ENCODE data around the gene HCN1. TPM values are rescaled to one million over a fixed set of nuclear protein-coding genes. Genes with fewer than 3 reads are reported as not detected.
"Not testable (repeated sequence)": the region's sequence is repeated elsewhere in the genome, so short reads cannot be mapped to it uniquely, and the experiment has no call there.

Gene HCN1
- total and polyA plus RNA-seq, 10 donors = not detected

- intact Hi-C loops (cut with DNase I; ENCODE audit: low total_unique reads) = no loop called here
- H3K36me3 ChIP-seq = no peaks in the 10 kb centered on the region
- no peak overlapping the region for H3K27ac ChIP-seq
- H3K9me3 ChIP-seq = peaks cover 0 to 15% (median 6%) of the 10 kb centered on the region in 8 donors
- no peak for DNase-seq
- TF ChIP-seq POLR2A (IDR thresholded peaks at IDR 0.05) (no peak), CTCF (IDR thresholded peaks at IDR 0.05 in 8 of 11, conservative IDR thresholded peaks at IDR 0.05 in 3 of 11) (no peak), POLR2AphosphoS5 (IDR thresholded peaks at IDR 0.05) (no peak)
- H3K27me3 ChIP-seq (replicated peaks in 1 of 7) = no peaks in the 10 kb centered on the region
- WGBS, 5 donors = 76 to 89% (median 80%) methylated on average over 2 of the region's 2 CpGs
- H3K4me3 ChIP-seq = no peak overlapping the region
- H3K4me1 ChIP-seq = no peaks in the 10 kb centered on the region
Measured at GRCh38 chr5:45336464-45336863, 359.7 kb downstream of the HCN1 start.

GRCh38 chr5:45335978-45336377 is 360.2 kb downstream of the HCN1 start:
- 77 to 91% (median 82%) methylated on average over 2 of the region's 2 CpGs for WGBS, 5 donors
- intact Hi-C loops (cut with DNase I; ENCODE audit: low total_unique reads) = no loop called here

GRCh38 chr5:45335346-45335745 is 360.8 kb downstream of the HCN1 start:
- intact Hi-C loops (cut with DNase I; ENCODE audit: low total_unique reads) = no loop called here
- no peak overlapping the region for H3K27ac ChIP-seq
- TF ChIP-seq CTCF (IDR thresholded peaks at IDR 0.05 in 8 of 11, conservative IDR thresholded peaks at IDR 0.05 in 3 of 11) = no peak
- TF ChIP-seq POLR2A (IDR thresholded peaks at IDR 0.05) = no peak
- TF ChIP-seq POLR2AphosphoS5 (IDR thresholded peaks at IDR 0.05) = no peak
- no peaks in the 10 kb centered on the region for H3K27me3 ChIP-seq (replicated peaks in 1 of 7)
- H3K4me3 ChIP-seq = no peak overlapping the region
- DNase-seq = no peak
- peaks cover 0 to 13% (median 4%) of the 10 kb centered on the region in 8 donors for H3K9me3 ChIP-seq
- H3K4me1 ChIP-seq = no peaks in the 10 kb centered on the region
- no peaks in the 10 kb centered on the region for H3K36me3 ChIP-seq

More at GRCh38 chr5:45335978-45336377, 360.2 kb downstream of the HCN1 start:
- Histone ChIP-seq H3K4me3 (no peak overlapping the region), H3K36me3 (no peaks in the 10 kb centered on the region), H3K27ac (no peak overlapping the region), H3K4me1 (no peaks in the 10 kb centered on the region), H3K27me3 (replicated peaks in 1 of 7) (no peaks in the 10 kb centered on the region), H3K9me3 (peaks cover 0 to 15% (median 4%) of the 10 kb centered on the region in 8 donors)
- DNase-seq = no peak
- TF ChIP-seq CTCF (IDR thresholded peaks at IDR 0.05 in 8 of 11, conservative IDR thresholded peaks at IDR 0.05 in 3 of 11) = no peak
- TF ChIP-seq POLR2AphosphoS5 (IDR thresholded peaks at IDR 0.05) = no peak
- TF ChIP-seq POLR2A (IDR thresholded peaks at IDR 0.05) = no peak

GRCh38 chr5:45334939-45335338 is 361.2 kb downstream of the HCN1 start:
- 65 to 86% (median 79%) methylated on average over 1 of the region's 1 CpG for WGBS, 5 donors

GRCh38 chr5:45312627-45313026 is 383.6 kb downstream of the HCN1 start:
- H3K27me3 ChIP-seq (replicated peaks in 1 of 7); DNase-seq; H3K36me3 ChIP-seq; intact Hi-C loops (cut with DNase I; ENCODE audit: low total_unique reads); H3K4me3 ChIP-seq; H3K27ac ChIP-seq; H3K4me1 ChIP-seq: not testable (repeated sequence)
- H3K9me3 ChIP-seq = peaks cover 0 to 72% (median 34%) of the 10 kb centered on the region in 8 donors
- WGBS, 5 donors = 76 to 95% (median 83%) methylated on average over 4 to 8 of the region's 8 CpGs

More at GRCh38 chr5:45334939-45335338, 361.2 kb downstream of the HCN1 start:
- Histone ChIP-seq H3K27me3 (replicated peaks in 1 of 7) (no peaks in the 10 kb centered on the region), H3K36me3 (no peaks in the 10 kb centered on the region), H3K27ac (no peak overlapping the region), H3K4me3 (no peak overlapping the region), H3K4me1 (no peaks in the 10 kb centered on the region), H3K9me3 (peaks cover 0 to 11% (median 4%) of the 10 kb centered on the region in 8 donors)
- no peak for TF ChIP-seq POLR2A (IDR thresholded peaks at IDR 0.05)
- no peak for TF ChIP-seq CTCF (IDR thresholded peaks at IDR 0.05 in 8 of 11, conservative IDR thresholded peaks at IDR 0.05 in 3 of 11)
- no peak for TF ChIP-seq POLR2AphosphoS5 (IDR thresholded peaks at IDR 0.05)
- no peak for DNase-seq
- intact Hi-C loops (cut with DNase I; ENCODE audit: low total_unique reads) = no loop called here
